OCI-LY7 (cell line): Measurements from ENCODE around the gene NOCT. TPM values are rescaled to one million over a fixed set of nuclear protein-coding genes. Genes with fewer than 3 reads are reported as not detected.

Experiments
- BruUV-seq: library from RNA; stranded (reverse); fragments of 400-500 nt; replicated peaks from 2 replicates; lab custom pipeline; 2021; lab: Mats Ljungman, UMichigan
- CTCF ChIA-PET: fragments of 300-600 bp; sonication (Branson Sonifier 250); formaldehyde crosslinking; loops from one replicate; lab custom pipeline; 2022; ENCODE audit warnings: antibody characterized with exemption; ENCODE audit not compliant: unreplicated experiment; lab: Charles Lee
- POLR2A ChIA-PET: fragments of 300-600 bp; sonication (Branson Sonifier 250); formaldehyde crosslinking; loops from one replicate; lab custom pipeline; 2022; ENCODE audit warnings: antibody characterized with exemption; lab: Charles Lee
- DNase-seq: peaks from one replicate; pipeline ENCODE4 v3.0.0-alpha.2; 2015; ENCODE audit warnings: low spot score
- H2AFZ ChIP-seq: fragments of 200-600 bp; sonication (generic), shearing (Covaris generic); 2 replicates; pipeline ENCODE4 v1.6.1; 2014; ENCODE audit warnings: mild to moderate bottlenecking, antibody characterized with exemption, low read length, moderate library complexity
- H3K27ac ChIP-seq: fragments of 200-600 bp; sonication (generic); 2 replicates; pipeline ENCODE4 v1.5.1; 2014; ENCODE audit warnings: mixed run types, low read depth, mild to moderate bottlenecking, moderate library complexity, low read length, inconsistent platforms; ENCODE audit not compliant: poor library complexity, severe bottlenecking
- H3K36me3 ChIP-seq: fragments of 200-600 bp; sonication (generic); 2 replicates; pipeline ENCODE4 v1.6.1; 2014; ENCODE audit warnings: mild to moderate bottlenecking, antibody characterized with exemption, low read length, moderate library complexity, mixed read lengths; ENCODE audit not compliant: insufficient read depth
- H3K4me1 ChIP-seq: fragments of 200-600 bp; sonication (generic); 2 replicates; pipeline ENCODE4 v1.5.1; 2014; ENCODE audit warnings: mild to moderate bottlenecking, low read length; ENCODE audit not compliant: insufficient read depth, poor library complexity, severe bottlenecking
- H3K4me2 ChIP-seq: fragments of 200-600 bp; sonication (generic); 2 replicates; pipeline ENCODE4 v1.6.1; 2014; ENCODE audit warnings: mild to moderate bottlenecking, low read length
- H3K4me3 ChIP-seq: fragments of 200-600 bp; sonication (generic); 2 replicates; pipeline ENCODE4 v1.5.1; 2014; ENCODE audit warnings: mild to moderate bottlenecking, low read depth, low read length; ENCODE audit not compliant: poor library complexity, severe bottlenecking
- H3K79me2 ChIP-seq: fragments of 200-600 bp; sonication (generic); 2 replicates; pipeline ENCODE4 v1.6.1; 2016; ENCODE audit warnings: low read depth, mild to moderate bottlenecking, low read length, moderate library complexity, mixed read lengths; ENCODE audit not compliant: insufficient read depth
- H3K9me2 ChIP-seq: fragments of 200-600 bp; sonication (generic); 2 replicates; pipeline ENCODE4 v1.6.1; 2016; ENCODE audit warnings: mild to moderate bottlenecking, low read length, mixed read lengths; ENCODE audit not compliant: insufficient read depth
- H3K9me3 ChIP-seq: fragments of 200-600 bp; sonication (generic); 2 replicates; pipeline ENCODE4 v1.6.1; 2014; ENCODE audit warnings: mild to moderate bottlenecking, mixed run types, low read length, mixed read lengths
- H4K20me1 ChIP-seq: fragments of 200-600 bp; sonication (generic); 2 replicates; pipeline ENCODE4 v1.6.1; 2014; ENCODE audit warnings: mild to moderate bottlenecking, antibody characterized with exemption, low read length, moderate library complexity, mixed read lengths; ENCODE audit not compliant: insufficient read depth
- CTCF ChIP-seq: fragments of 200-600 bp; sonication (generic); conservative IDR thresholded peaks from 2 replicates; pipeline ENCODE4 v1.5.1; 2014; ENCODE audit warnings: mild to moderate bottlenecking, antibody characterized with exemption, low read length, moderate library complexity, mixed read lengths
- EZH2phosphoT487 ChIP-seq: fragments of 200-600 bp; sonication (generic); IDR thresholded peaks from 2 replicates; pipeline ENCODE4 v1.6.1; 2018; ENCODE audit warnings: low read depth, borderline replicate concordance, mild to moderate bottlenecking, mixed run types, antibody characterized with exemption, low read length, moderate library complexity, mixed read lengths
- intact Hi-C: fragments of 100-400 bp; cut with micrococcal nuclease; formaldehyde crosslinking; loops from one replicate; pipeline ENCODE4 v1.10.0; 2022; ENCODE audit not compliant: unreplicated experiment
- total RNA-seq, 2 experiments: library from RNA; depleted of rRNA in 1 of 2; stranded (reverse); fragments of >200 nt in 1 of 2; shearing (Covaris generic) in 1 of 2; gene quantifications; 2 replicates each; pipeline ENCODE4 v1.2.3, GENCODE V29; 2014 to 2022

The NOCT gene
- total RNA-seq, 2 experiments from 2014 or later, result 17.8 to 22.8 TPM

- no peaks in the 10 kb centered on the region for H4K20me1 ChIP-seq
- intact Hi-C loops, result no loop called here
- no TSS peak for BruUV-seq
- no peaks in the 10 kb centered on the region for H3K9me2 ChIP-seq
- peaks cover 13% of the 10 kb centered on the region; the same call in 1 of the 2 replicates for H3K79me2 ChIP-seq
- no peak for TF ChIP-seq EZH2phosphoT487
- CTCF ChIA-PET, result no interaction called here
- H3K4me3 ChIP-seq, result no peak overlapping the region
- no peak for DNase-seq
- no peaks in the 10 kb centered on the region for H3K4me1 ChIP-seq
- no peaks in the 10 kb centered on the region for H3K9me3 ChIP-seq
- POLR2A ChIA-PET, result no interaction called here
- no peak overlapping the region for H3K27ac ChIP-seq
- H3K4me2 ChIP-seq, result no peak overlapping the region
- no peak overlapping the region for H2AFZ ChIP-seq
- peaks cover 98% of the 10 kb centered on the region for H3K36me3 ChIP-seq
Observed at GRCh38 chr4:139060591-139060990, 45.0 kb downstream of the NOCT start.

- H4K20me1 ChIP-seq, result peaks cover 28% of the 10 kb centered on the region; the same call in 1 of the 2 replicates
- DNase-seq, result no peak
- TF ChIP-seq EZH2phosphoT487 (no peak), CTCF (no peak)
- no peak overlapping the region for H2AFZ ChIP-seq
- ChIA-PET POLR2A (interaction anchor here (0.7 to 1.1 kb wide), 5 partner anchors 22 to 979 kb away, joined by 3 to 4 read pairs (median 3); no protein-coding TSS in a partner anchor), CTCF (interaction anchor here (0.5 kb wide), 1 partner anchor 484 kb away, joined by 14 read pairs; no protein-coding TSS in a partner anchor)
- H3K4me2 ChIP-seq, result no peak overlapping the region
- H3K79me2 ChIP-seq, result peaks cover 99% of the 10 kb centered on the region
- peaks cover 4% of the 10 kb centered on the region for H3K4me1 ChIP-seq
- H3K9me2 ChIP-seq, result no peaks in the 10 kb centered on the region
- intact Hi-C loops, result no loop called here
- H3K27ac ChIP-seq, result no peak overlapping the region
- peaks cover 55% of the 10 kb centered on the region for H3K36me3 ChIP-seq
- BruUV-seq, result no TSS peak
- no peak overlapping the region for H3K4me3 ChIP-seq
- H3K9me3 ChIP-seq, result no peaks in the 10 kb centered on the region
Observed at GRCh38 chr4:139076016-139076744, 60.6 kb downstream of the NOCT start.

- no peak for DNase-seq
- peaks cover 55% of the 10 kb centered on the region for H3K36me3 ChIP-seq
- BruUV-seq, result no TSS peak
- H3K27ac ChIP-seq, result no peak overlapping the region
- ChIA-PET POLR2A (interaction anchor here (0.9 to 2.0 kb wide), 7 partner anchors 20 to 291 kb away, joined by 3 to 6 read pairs (median 4); no protein-coding TSS in a partner anchor), CTCF (no interaction called here)
- H3K4me3 ChIP-seq, result no peak overlapping the region
- TF ChIP-seq EZH2phosphoT487, result no peak
- peaks cover 15% of the 10 kb centered on the region for H3K4me1 ChIP-seq
- H3K9me2 ChIP-seq, result no peaks in the 10 kb centered on the region
- peaks cover 43% of the 10 kb centered on the region for H4K20me1 ChIP-seq
- peaks cover 100% of the 10 kb centered on the region for H3K79me2 ChIP-seq
- H3K9me3 ChIP-seq, result no peaks in the 10 kb centered on the region
- peak overlapping the region; percentile 7; the same call in 1 of the 2 replicates for H3K4me2 ChIP-seq
- no peak overlapping the region for H2AFZ ChIP-seq
- intact Hi-C loops, result no loop called here
Observed at GRCh38 chr4:139077567-139078355, 62.2 kb downstream of the NOCT start.
